HepG2 (cell line): Measurements from ENCODE around the gene RNF14. TPM values are rescaled to one million over a fixed set of nuclear protein-coding genes. Genes with fewer than 3 reads are reported as not detected.

Experiments used
- AHDC1 ChIP-seq: sonication (generic); formaldehyde crosslinking; IDR thresholded peaks from 2 replicates; pipeline ENCODE4 v1.5.1; 2020; ENCODE audit warnings: mild to moderate bottlenecking, missing genetic modification reagents, borderline replicate concordance
- BRD4 ChIP-seq: sonication (generic); formaldehyde crosslinking; IDR thresholded peaks from 2 replicates; pipeline ENCODE4 v1.4.0; 2020; ENCODE audit warnings: missing genetic modification reagents
- ELF3 ChIP-seq: IDR thresholded peaks from 2 replicates; pipeline ENCODE4 v1.6.1; 2016; ENCODE audit warnings: missing genetic modification reagents, missing compliant biosample characterization
- KDM2A ChIP-seq: sonication (generic); formaldehyde crosslinking; IDR thresholded peaks from 2 replicates; pipeline ENCODE4 v1.4.0; 2020; ENCODE audit warnings: low read depth, missing genetic modification reagents, borderline replicate concordance
- MED1 ChIP-seq: sonication (generic); formaldehyde crosslinking; IDR thresholded peaks from 2 replicates; pipeline ENCODE4 v1.4.0; 2020; ENCODE audit warnings: missing genetic modification reagents
- MEF2D ChIP-seq: sonication (generic); formaldehyde crosslinking; IDR thresholded peaks from 2 replicates; pipeline ENCODE4 v1.5.1; 2020; ENCODE audit warnings: mild to moderate bottlenecking, missing genetic modification reagents
- NCOR1 ChIP-seq: fragments of 200-600 bp; sonication (generic); IDR thresholded peaks from 2 replicates; pipeline ENCODE4 v1.7.0; 2017; ENCODE audit warnings: antibody characterized with exemption, low read length, borderline replicate concordance
- NFKB2 ChIP-seq: sonication (generic); formaldehyde crosslinking; IDR thresholded peaks from 2 replicates; pipeline ENCODE4 v1.4.0; 2020; ENCODE audit warnings: missing genetic modification reagents, borderline replicate concordance
- PPARG ChIP-seq: conservative IDR thresholded peaks from 2 replicates; pipeline ENCODE4 v1.6.1; 2016; ENCODE audit warnings: missing biosample characterization, missing genetic modification reagents
- REST ChIP-seq, 2 experiments: IDR thresholded peaks; 2 replicates each; pipeline ENCODE4 v1.6.1; 2011 to 2012; ENCODE audit warnings: low read length in 2 of 2, borderline replicate concordance in 1 of 2, low read depth in 1 of 2, mild to moderate bottlenecking in 1 of 2, moderate library complexity in 1 of 2
- TEF ChIP-seq: sonication (generic); formaldehyde crosslinking; IDR thresholded peaks from 2 replicates; pipeline ENCODE4 v1.5.0; 2020; ENCODE audit warnings: missing genetic modification reagents
- TOPORS ChIP-seq: sonication (generic); formaldehyde crosslinking; IDR thresholded peaks from 2 replicates; pipeline ENCODE4 v1.8.0; 2023; ENCODE audit warnings: mild to moderate bottlenecking, missing genetic modification reagents
- ZBTB42 ChIP-seq: sonication (generic); formaldehyde crosslinking; IDR thresholded peaks from 2 replicates; pipeline ENCODE4 v1.5.0; 2020; ENCODE audit warnings: mild to moderate bottlenecking, missing genetic modification reagents
- ZNF225 ChIP-seq: sonication (generic); formaldehyde crosslinking; IDR thresholded peaks from 2 replicates; pipeline ENCODE4 v1.4.0; 2020; ENCODE audit warnings: mild to moderate bottlenecking, missing genetic modification reagents
- ZNF3 ChIP-seq: IDR thresholded peaks from 2 replicates; pipeline ENCODE4 v1.7.0; 2017; ENCODE audit warnings: inconsistent platforms
- ZNF501 ChIP-seq: sonication (generic); formaldehyde crosslinking; IDR thresholded peaks from 2 replicates; pipeline ENCODE4 v1.5.1; 2020; ENCODE audit warnings: mild to moderate bottlenecking, moderate library complexity, missing genetic modification reagents
- ZNF761 ChIP-seq: sonication (generic); formaldehyde crosslinking; conservative IDR thresholded peaks from 2 replicates; pipeline ENCODE4 v1.4.0; 2020; ENCODE audit warnings: mild to moderate bottlenecking, missing genetic modification reagents
- polyA plus RNA-seq, 8 experiments: library from polyadenylated mRNA; depleted of rRNA in 3 of 8; stranded (reverse) in 7 of 8; unstranded in 1 of 8; fragments of >200 nt; fragmentation: Illumina TruSeq in 4 of 8; extraction: Trizol in 4 of 8; gene quantifications; 2 replicates each; pipeline versions ENCODE4 v1.2.1 to v1.2.3, GENCODE V29; 2011 to 2016; ENCODE audit warnings: low read depth in 4 of 8, missing spikeins in 1 of 8, mixed read lengths in 1 of 8; ENCODE audit not compliant: insufficient read depth in 1 of 8
- total RNA-seq, 5 experiments: library from RNA; depleted of rRNA; stranded (reverse); fragments of >200 nt; fragmentation: Illumina TruSeq; extraction: Trizol; gene quantifications; 2 replicates each; pipeline ENCODE4 v1.2.3, GENCODE V29; 2016; ENCODE audit warnings: low read depth in 1 of 5

RNF14 gene
- total and polyA plus RNA-seq, 2 of the 13 experiments (the other 11 are each of a cell fraction or from before 2014, with no cell fraction given): 11.3 to 28.1 TPM

GRCh38 chr5:141923448-141924313 lies 45.2 kb upstream of the RNF14 start, which contains the start of gene DELE1 (continued):
- TF ChIP-seq NCOR1 (no peak), ELF3 (CRISPR knock-in tag) (peak; percentile 74), KDM2A (peak; percentile 70; the same call in 1 of the 2 replicates), TEF (no peak), PPARG (CRISPR knock-in tag) (no peak), ZNF3 (CRISPR knock-in tag) (peak; percentile 53; the same call in 1 of the 2 replicates), ZNF761 (CRISPR knock-in tag) (peak; percentile 92; the same call in 1 of the 2 replicates), BRD4 (CRISPR knock-in tag) (no peak), REST (IDR thresholded peaks at IDR 0.05; ENCODE audit: borderline replicate concordance in 1 of 2, low read depth in 1 of 2, low read length in 2 of 2) (no peak), ZBTB42 (CRISPR knock-in tag) (0 out of 2 replicates have a peak, but pooled peaks have one; percentile 70), ZNF501 (CRISPR knock-in tag) (peak; percentile 97), ZNF225 (peak; percentile 91), MEF2D (CRISPR knock-in tag) (peak; percentile 84), AHDC1 (no peak), NFKB2 (CRISPR knock-in tag) (peak; percentile 73; the same call in 1 of the 2 replicates), TOPORS (CRISPR knock-in tag) (peak; percentile 94; the same call in 1 of the 2 replicates), MED1 (CRISPR knock-in tag) (peak; percentile 59; the same call in 1 of the 2 replicates)
